Stimulated activated CD4-positive, alpha-beta T cell treated with anti-CD3 and anti-CD28 coated beads, TNF-alpha, amount 100 ng/mL, for 48 hours (primary cell): ENCODE measurements around the gene WNT11.
"Not testable (repeated sequence)": the region's sequence is repeated elsewhere in the genome, so short reads cannot be mapped to it uniquely, and the experiment has no call there.

Experiments used
- DNase-seq, 3 donors: peaks; one replicate each; pipeline ENCODE4 v3.0.0-alpha.2; 2020; ENCODE audit warnings: low read depth in 3 of 3

The WNT11 gene

DNA sequence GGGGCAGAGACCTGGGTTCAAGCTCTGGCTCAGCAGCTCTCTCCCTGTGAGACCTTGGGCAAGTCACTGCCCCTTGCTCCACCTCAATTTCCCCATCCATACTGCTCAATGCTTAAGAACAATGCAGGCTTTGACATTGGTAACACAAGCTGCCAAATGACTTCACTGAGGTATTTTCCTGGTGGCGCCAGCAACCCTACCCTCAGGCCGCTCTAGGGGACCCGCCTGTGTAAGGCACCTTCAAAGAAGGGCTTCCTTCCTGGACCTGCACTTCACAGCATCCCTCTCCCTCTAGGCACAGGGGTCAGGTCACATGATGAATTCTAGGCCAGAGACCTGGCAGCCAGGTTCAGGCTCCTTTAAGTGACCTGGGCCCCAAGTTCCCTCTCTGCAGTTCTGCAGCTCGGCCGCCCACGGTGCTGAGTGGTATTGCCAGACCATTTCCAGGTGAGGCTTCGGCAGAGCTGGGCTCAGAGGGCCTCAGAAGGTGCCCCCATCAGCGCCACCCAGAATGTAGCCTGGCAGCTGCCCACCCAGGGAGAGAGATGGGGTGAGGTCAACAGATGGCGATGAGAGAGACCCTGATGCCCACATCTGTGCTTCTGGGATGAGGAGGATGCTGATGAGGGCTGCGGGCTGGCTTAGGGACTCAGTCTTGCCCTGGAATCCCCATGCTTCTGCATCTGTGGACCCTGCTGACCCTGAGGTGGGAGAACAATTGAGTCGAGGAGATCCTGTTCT, 4.5 kb downstream of the WNT11 start:
- DNase-seq, result no peak

GRCh38 chr11:76201056-76201455, 5.2 kb downstream of the WNT11 start:
- no peak for DNase-seq

DNA sequence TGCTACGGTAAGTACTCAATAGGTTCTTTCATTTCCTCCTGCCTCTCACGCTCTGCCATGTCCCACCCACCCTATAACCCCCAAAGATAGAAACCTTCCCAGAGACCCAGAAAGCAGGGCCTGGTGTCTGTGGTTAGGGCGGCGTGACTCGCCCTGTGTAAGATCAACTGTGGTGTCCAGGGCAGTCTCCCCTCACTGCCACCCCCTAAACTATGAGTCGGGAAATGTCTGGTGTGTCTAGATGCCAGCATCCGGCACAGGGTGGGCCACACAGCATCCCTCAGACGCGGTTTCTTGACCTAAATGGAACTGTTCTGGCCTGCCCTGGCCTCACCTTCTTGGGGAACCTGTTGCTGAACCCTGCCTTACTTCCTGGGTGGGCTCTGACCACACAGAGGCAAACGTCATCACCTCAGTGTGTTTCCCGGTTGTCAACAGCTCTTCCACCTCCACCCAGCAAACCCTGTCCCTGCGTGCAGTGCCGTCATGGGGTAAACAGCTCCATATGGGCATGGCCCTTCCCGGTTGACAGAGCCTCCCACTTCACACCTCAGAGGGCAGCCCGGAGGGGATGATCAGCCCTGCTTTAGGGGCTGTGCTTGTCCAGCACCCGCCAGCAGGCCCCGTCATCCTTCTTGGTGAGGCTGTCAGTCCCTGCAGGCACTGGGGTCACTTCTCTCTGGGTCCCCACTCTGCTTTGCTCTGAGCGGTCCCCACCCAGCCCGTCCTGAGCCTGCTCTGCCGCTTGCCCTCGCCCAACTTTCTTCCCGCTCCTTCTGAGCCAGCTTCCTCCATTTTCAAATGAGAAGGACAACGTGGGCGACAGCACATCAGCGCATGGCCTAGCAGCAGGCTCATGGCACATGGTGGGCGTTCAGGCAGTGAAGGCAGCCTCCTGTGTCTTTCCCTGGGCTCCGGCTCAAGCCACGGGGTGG, 6.0 kb downstream of the WNT11 start:
- no peak for DNase-seq

GRCh38 chr11:76198691-76199090, 7.6 kb downstream of the WNT11 start:
- DNase-seq, result not testable (repeated sequence)

- no peak for DNase-seq
Measured at GRCh38 chr11:76197941-76198640, 8.2 kb downstream of the WNT11 start.

GRCh38 chr11:76197332-76197731, 9.0 kb downstream of the WNT11 start:
- DNase-seq, result no peak

DNA sequence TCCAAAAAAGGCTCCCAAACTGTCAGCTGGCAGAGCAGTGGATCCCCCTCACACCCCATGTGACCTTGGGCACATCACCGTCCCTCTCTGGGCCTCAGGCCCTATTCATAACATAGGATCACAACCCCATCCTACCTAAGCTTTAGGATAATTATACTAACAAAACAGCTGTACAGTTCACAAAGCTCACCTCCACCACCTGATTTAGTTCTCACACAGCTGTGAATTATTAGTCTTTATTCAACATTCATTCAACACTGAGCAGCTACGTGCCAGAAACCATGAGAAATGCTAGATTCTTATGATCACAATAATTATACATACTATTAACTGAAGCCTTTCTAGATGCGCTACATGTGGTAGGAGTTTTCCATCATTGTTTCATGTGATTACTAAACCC, 9.5 kb downstream of the WNT11 start:
- DNase-seq, result no peak

DNA sequence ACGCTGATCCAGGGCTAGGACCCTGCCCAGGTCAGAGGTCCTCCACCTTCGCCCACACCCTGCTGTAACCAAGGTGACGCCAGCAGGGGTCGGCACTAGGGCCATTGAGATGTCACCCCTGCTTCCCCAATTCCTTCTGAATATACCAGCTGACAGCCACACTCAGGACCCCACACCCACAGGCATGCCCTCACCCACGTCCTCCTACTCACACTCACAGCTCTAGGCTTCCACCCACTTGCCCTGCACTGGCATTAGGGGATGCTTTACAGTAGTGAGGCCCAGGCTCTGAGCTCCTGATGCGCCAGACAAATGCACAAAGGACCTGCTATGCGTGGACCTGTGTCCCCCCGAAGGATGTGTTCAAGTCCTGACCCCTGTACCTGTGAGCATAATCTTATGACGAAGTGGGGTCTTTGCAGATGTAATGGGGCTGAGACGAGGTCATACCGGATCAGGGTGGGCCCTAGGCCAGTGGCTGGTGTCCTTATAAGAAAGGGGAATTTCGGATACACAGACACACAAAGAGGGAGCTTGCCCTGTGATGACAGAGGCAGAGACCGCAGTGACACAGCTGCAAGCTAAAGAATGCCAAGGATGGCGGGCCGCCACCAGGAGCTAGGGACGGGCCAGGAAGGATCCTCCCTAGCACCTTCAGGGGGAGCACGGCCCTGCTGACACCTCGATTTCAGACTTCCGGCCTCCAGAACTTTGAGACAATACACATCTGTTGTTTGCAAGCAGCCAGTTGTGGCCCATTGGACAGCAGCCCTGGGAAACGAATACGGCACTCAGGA, 11.2 kb downstream of the WNT11 start:
- no peak for DNase-seq

DNA sequence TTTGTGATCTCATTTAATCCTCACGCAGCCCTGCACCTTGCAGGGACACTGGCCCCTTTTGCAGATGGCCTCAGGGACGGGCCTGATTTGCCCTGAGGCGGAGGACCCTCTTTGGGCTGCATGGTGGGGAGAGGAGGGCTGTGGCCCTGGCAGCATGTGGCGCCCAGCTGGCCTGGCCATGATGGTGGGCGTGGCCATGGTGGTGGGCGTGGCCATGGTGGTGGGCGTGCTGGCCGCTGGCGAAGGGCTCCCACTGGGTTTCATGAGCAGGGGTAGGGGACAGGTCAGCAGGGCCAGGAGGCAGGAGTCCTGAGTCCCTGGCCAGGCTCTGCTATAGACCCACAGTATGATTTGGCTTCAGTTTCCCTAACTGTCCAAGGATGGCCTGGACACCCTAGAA, 13.1 kb downstream of the WNT11 start:
- DNase-seq, result no peak

- DNase-seq, result no peak
Measured at GRCh38 chr11:76190376-76190775, 15.9 kb downstream of the WNT11 start.

GRCh38 chr11:76189682-76190081, 16.6 kb downstream of the WNT11 start:
- DNase-seq, result no peak

GRCh38 chr11:76188873-76189272, 17.4 kb downstream of the WNT11 start:
- no peak for DNase-seq

GRCh38 chr11:76186776-76187279, 19.5 kb downstream of the WNT11 start:
- no peak for DNase-seq

- DNase-seq, result no peak
Measured at GRCh38 chr11:76185931-76186401, 20.3 kb downstream of the WNT11 start.

GRCh38 chr11:76185511-76185910, 20.8 kb downstream of the WNT11 start:
- DNase-seq, result no peak

GRCh38 chr11:76184551-76184993, 21.7 kb downstream of the WNT11 start:
- no peak for DNase-seq

GRCh38 chr11:76181371-76181770, 24.9 kb downstream of the WNT11 start:
- no peak for DNase-seq

- DNase-seq, result no peak
Measured at GRCh38 chr11:76179147-76179546, 27.2 kb downstream of the WNT11 start.

DNA sequence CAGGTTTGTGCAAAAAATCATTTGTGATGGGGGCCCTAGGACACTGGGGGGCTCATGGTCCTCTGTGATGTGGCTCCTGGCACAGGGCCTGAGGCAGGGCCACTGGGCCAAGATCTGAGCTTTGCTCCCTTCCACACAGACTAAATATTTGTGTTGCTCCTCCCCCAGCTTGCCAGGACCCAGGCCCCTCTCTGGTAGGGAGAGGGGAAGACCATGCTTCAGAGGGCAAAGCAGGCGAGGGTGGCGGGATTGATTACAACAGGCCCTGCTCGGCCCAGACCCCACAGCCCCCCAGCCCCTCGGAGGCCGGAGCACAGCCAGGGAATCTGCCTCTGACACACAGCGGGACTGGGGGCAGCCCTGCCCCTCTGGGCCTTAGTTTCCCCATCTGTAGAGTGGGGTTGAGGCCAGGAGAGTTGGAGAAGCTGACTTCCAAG, 29.0 kb downstream of the WNT11 start:
- no peak for DNase-seq

DNA sequence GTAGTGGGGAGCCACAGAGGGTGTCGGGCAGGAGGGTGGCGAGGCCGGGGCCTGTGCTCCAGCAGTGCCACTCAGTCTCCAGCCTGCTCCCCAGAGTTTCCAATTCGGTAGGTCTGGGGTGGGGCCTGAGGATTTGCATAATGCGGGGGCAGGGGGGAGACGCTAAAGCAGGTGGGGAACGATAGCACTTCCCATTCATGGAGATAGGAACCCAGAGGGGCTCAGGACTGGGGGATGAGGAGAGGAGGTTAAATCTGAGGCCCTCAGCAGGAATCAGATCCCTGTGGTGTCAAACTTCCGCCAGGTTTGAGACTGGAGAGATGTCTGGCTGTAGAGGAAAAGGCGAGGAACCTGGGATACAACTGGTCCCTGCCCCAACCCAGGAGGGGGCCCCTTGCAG, 29.8 kb downstream of the WNT11 start:
- no peak for DNase-seq

DNA sequence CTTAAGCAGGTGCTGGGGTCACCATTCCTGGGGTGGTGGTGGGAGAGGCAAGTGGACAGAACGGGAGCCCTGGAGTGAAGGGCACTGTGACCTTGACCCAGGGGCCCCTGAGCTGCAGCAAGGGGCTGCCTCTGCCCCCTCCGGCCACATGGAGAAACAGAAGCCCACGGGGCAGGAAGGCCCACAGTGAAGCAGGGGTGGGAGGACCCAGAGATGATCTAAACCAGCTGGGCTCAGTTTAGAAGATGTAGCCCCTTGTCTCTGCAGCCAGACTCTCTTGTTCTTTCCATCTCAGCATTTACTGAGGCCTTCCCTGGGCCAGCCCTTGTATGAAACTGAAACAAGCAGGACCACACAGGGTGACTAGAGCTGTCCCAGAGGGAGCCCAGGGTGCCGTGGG, 30.5 kb downstream of the WNT11 start:
- DNase-seq, result no peak
